Measurements from ENCODE around the gene PLA2G1B.
A peak's percentile ranks its signal among the peaks of the same experiment; 100 is the strongest.

The PLA2G1B gene

GRCh38 chr12:120370343-120371243, 43.0 kb upstream of the PLA2G1B start:
- Histone ChIP-seq H3K27ac (no peak overlapping the region), H3K79me2 (no peaks in the 10 kb centered on the region), H3K4me2 (ENCODE audit: low read length) (no peak overlapping the region), H3K4me1 (peaks cover 4% of the 10 kb centered on the region), H3K9ac (no peak overlapping the region), H3K36me3 (ENCODE audit: control insufficient read depth, insufficient read depth, low read length) (no peaks in the 10 kb centered on the region), H2AFZ (no peak overlapping the region), H3K4me3 (ENCODE audit: low read depth, low read length) (no peak overlapping the region), H3K27me3 (ENCODE audit: control insufficient read depth, insufficient read depth, low read length) (no peaks in the 10 kb centered on the region), H3K9me3 (ENCODE audit: control insufficient read depth, low read length) (no peaks in the 10 kb centered on the region)
- TF ChIP-seq CTCF (IDR thresholded peaks at IDR 0.05) = no peak

DNA sequence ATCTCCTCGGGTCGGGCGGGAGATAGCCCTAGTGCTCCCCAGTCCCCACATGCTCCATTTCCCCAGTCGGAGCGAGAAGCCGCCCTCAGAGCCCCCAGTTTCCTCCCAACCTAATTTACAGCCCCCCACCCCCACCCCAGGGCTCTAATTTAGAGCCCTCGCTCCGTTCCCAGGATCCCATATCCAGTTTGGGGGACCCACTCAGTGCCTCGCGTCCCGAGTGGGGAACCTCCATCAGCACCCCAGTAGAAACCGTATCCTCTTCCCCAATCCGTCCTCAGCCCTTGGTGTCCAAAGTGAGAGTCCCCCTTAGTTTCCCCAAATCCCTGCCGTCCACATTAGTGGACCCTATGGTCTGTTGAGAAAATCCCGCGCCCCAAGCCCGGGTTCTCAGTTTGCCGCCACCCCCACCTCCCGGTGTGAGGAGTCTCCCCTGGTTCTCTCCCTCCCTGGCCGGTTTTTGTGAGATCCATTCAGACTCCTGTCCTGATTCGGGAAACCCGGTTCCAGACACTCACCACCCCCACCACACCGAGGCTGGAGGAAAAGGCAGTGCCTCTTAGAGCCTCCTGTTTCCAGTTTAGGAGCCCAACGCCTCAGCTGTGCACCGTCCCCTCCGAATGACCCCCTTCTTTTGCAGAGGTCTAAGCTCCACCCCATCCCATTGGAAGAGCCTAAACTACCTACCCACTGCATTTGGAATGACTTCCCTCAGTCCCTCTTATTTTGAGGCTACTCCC, 42.2 kb upstream of the PLA2G1B start:
- Histone ChIP-seq H3K4me2 (ENCODE audit: low read length) (peak overlapping the region; percentile 66), H2AFZ (peak overlapping the region; percentile 82), H3K4me3 (ENCODE audit: low read depth, low read length) (peak overlapping the region; percentile 54), H3K79me2 (no peaks in the 10 kb centered on the region), H3K9ac (no peak overlapping the region), H3K9me3 (ENCODE audit: control insufficient read depth, low read length) (no peaks in the 10 kb centered on the region), H3K4me1 (peaks cover 7% of the 10 kb centered on the region), H3K36me3 (ENCODE audit: control insufficient read depth, insufficient read depth, low read length) (no peaks in the 10 kb centered on the region), H3K27me3 (ENCODE audit: control insufficient read depth, insufficient read depth, low read length) (no peaks in the 10 kb centered on the region), H3K27ac (no peak overlapping the region)
- TF ChIP-seq CTCF (IDR thresholded peaks at IDR 0.05) = no peak

- Histone ChIP-seq H3K36me3 (ENCODE audit: control insufficient read depth, insufficient read depth, low read length) (no peaks in the 10 kb centered on the region), H3K4me1 (peaks cover 7% of the 10 kb centered on the region), H3K4me2 (ENCODE audit: low read length) (peak within 1 kb of the TSS; percentile 68), H3K4me3 (ENCODE audit: low read depth, low read length) (peak within 1 kb of the TSS; percentile 54), H3K27me3 (ENCODE audit: control insufficient read depth, insufficient read depth, low read length) (no peaks in the 10 kb centered on the region), H3K79me2 (no peaks in the 10 kb centered on the region), H3K9me3 (ENCODE audit: control insufficient read depth, low read length) (no peaks in the 10 kb centered on the region), H3K9ac (no peak within 1 kb of the TSS), H3K27ac (no peak within 1 kb of the TSS), H2AFZ (peak within 1 kb of the TSS; percentile 82)
- no peak for TF ChIP-seq CTCF (IDR thresholded peaks at IDR 0.05)
These were observed 41.4 kb upstream of the PLA2G1B start, which contains the start of gene MSI1 for GRCh38 chr12:120368789-120369602. Gene MSI1, minus strand, starts transcription at chr12:120369164. Its CDS starts 73 bp downstream, at chr12:120369091.

DNA sequence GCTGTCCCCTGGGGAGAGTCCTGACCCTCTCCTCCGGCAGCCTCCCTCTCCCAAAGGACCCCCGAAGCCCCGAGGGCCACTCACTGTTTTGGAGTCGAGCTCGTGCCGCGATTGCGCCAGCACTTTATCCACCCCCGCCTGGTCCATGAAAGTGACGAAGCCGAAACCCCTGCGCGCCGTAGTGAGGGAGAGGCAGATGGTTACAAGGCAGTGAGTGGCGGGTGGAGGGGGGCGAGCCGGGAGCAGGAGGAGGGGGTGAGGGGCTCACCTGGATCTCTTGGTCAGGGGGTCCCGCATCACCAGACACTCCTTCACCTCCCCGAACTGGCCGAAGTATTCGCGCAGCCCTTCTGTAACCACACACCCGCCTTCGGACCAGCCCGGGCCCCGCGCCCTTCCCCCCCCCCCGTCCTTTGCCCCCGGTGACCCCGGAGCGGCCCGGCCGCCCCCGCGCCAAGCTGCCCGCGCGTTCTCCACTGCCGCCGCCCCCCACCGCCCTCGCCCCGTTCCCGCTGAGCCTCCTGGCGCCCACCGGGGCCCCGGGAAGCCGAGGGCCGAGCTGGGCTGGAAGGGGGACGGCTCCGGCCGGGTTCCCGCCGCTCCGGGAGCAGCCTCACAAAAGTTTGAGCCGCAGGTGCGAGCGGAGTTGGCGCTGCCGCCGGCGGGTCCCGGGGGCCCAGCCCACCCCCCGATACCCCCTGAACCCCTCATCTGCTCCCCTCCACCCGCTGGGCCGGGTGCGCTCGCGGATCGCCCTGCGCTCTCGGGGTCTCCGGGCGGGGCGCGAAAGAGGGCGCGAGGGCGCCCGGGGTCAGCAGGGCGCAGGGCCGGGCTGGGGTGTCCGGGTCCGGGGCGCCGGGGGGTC, 40.6 kb upstream of the PLA2G1B start:
- TF ChIP-seq CTCF (IDR thresholded peaks at IDR 0.05) = no peak
- Histone ChIP-seq H3K36me3 (ENCODE audit: control insufficient read depth, insufficient read depth, low read length) (no peaks in the 10 kb centered on the region), H3K4me1 (peaks cover 7% of the 10 kb centered on the region), H3K4me2 (ENCODE audit: low read length) (peak overlapping the region; percentile 68), H3K79me2 (no peaks in the 10 kb centered on the region), H3K9ac (no peak overlapping the region), H3K27ac (no peak overlapping the region), H2AFZ (peak overlapping the region; percentile 73), H3K4me3 (ENCODE audit: low read depth, low read length) (peak overlapping the region; percentile 37), H3K9me3 (ENCODE audit: control insufficient read depth, low read length) (no peaks in the 10 kb centered on the region), H3K27me3 (ENCODE audit: control insufficient read depth, insufficient read depth, low read length) (no peaks in the 10 kb centered on the region)

All from parathyroid adenoma (tissue), 2 donors.